Activated CD8-positive, alpha-beta T cell treated with anti-CD3 and anti-CD28 coated beads, Interleukin-2, amount 10 ng/mL, durations not matched to agents 7 days and 5 days (primary cell): ENCODE results near the gene TUBB4B. TPM values are rescaled to one million over a fixed set of nuclear protein-coding genes. Genes with fewer than 3 reads are reported as not detected.

Source experiments
- ATAC-seq: fragments of 150-1000 bp; cut with Tn5 transposase; one replicate; pipeline ENCODE4 v1.10.0; 2021; ENCODE audit warnings: moderate library complexity
- CTCF ChIA-PET: fragments of 350-600 bp; sonication (Branson Sonifier 250); formaldehyde crosslinking; loops from one replicate; lab custom pipeline; 2021; ENCODE audit warnings: antibody characterized with exemption; lab: Charles Lee
- POLR2A ChIA-PET: fragments of 350-600 bp; sonication (Branson Sonifier 250); formaldehyde crosslinking; loops from one replicate; lab custom pipeline; 2021; ENCODE audit warnings: antibody characterized with exemption; lab: Charles Lee
- DNase-seq: peaks from one replicate; pipeline ENCODE4 v3.0.0-alpha.2; 2020
- H3K27ac Mint-ChIP-seq: one replicate; pipeline ENCODE4 v1.8.0; 2021; ENCODE audit warnings: mild to moderate bottlenecking, mixed read lengths
- H3K27me3 Mint-ChIP-seq: one replicate; pipeline ENCODE4 v1.8.0; 2021; ENCODE audit warnings: low read depth, mixed read lengths
- H3K36me3 Mint-ChIP-seq: one replicate; pipeline ENCODE4 v1.8.0; 2021; ENCODE audit warnings: low read depth, mixed read lengths
- H3K4me1 Mint-ChIP-seq: one replicate; pipeline ENCODE4 v1.8.0; 2021; ENCODE audit warnings: low read depth, mixed read lengths
- H3K4me3 Mint-ChIP-seq: one replicate; pipeline ENCODE4 v1.8.0; 2021; ENCODE audit warnings: mild to moderate bottlenecking, mixed read lengths
- H3K9me3 Mint-ChIP-seq: one replicate; pipeline ENCODE4 v1.8.0; 2022; ENCODE audit warnings: mixed read lengths; ENCODE audit not compliant: insufficient read depth
- total RNA-seq, 2 experiments: library from RNA; stranded (reverse); gene quantifications; one replicate each; pipeline ENCODE4 v1.2.3, GENCODE V29; 2021

The TUBB4B gene
- 100 to 1,000 TPM; 417 to 432 TPM for total RNA-seq

- CTCF ChIA-PET = interaction anchor here (0.9 to 5.0 kb wide), 9 partner anchors 14 to 212 kb away, joined by 3 to 32 read pairs (median 4); partner anchors contain the start of genes CYSRT1, NELFB, RNF208 and RNF224
- ATAC-seq (peak; percentile 80), DNase-seq (peak; percentile 99)
- H3K36me3 Mint-ChIP-seq = peaks cover 31% of the 10 kb centered on the region
- peaks cover 40% of the 10 kb centered on the region for H3K4me1 Mint-ChIP-seq
- peak within 1 kb of the TSS; percentile 86 for H3K4me3 Mint-ChIP-seq
- H3K9me3 Mint-ChIP-seq = no peaks in the 10 kb centered on the region
- POLR2A ChIA-PET = interaction anchor here (0.6 to 3.8 kb wide), 42 partner anchors 9 to 433 kb away, joined by 3 to 87 read pairs (median 4); partner anchors contain the start of genes CYSRT1, EHMT1, EXD3 and LRRC26
- peak within 1 kb of the TSS; percentile 94 for H3K27ac Mint-ChIP-seq
- no peaks in the 10 kb centered on the region for H3K27me3 Mint-ChIP-seq
These were observed at the start of gene TUBB4B for GRCh38 chr9:137240841-137241489. Gene TUBB4B (plus strand): TSS chr9:137241287. CDS start chr9:137241361, 74 bp downstream.

GRCh38 chr9:137191691-137192447, 49.2 kb upstream of the TUBB4B start:
- Mint-ChIP-seq H3K27me3 (no peaks in the 10 kb centered on the region), H3K4me3 (no peak overlapping the region), H3K27ac (no peak overlapping the region), H3K9me3 (no peaks in the 10 kb centered on the region), H3K4me1 (peaks cover 29% of the 10 kb centered on the region), H3K36me3 (peaks cover 6% of the 10 kb centered on the region)
- ATAC-seq (no peak), DNase-seq (no peak)
- ChIA-PET CTCF (interaction anchor here (0.7 to 1.5 kb wide), 3 partner anchors 9 to 157 kb away, joined by 3 to 4 read pairs (median 3); partner anchors contain the start of gene RNF224), POLR2A (interaction anchor here (0.6 to 1.3 kb wide), 2 partner anchors 13 to 57 kb away, joined by 3 to 5 read pairs; partner anchors contain the start of gene TMEM203)

GRCh38 chr9:137192448-137192780, 48.7 kb upstream of the TUBB4B start:
- no peak overlapping the region for H3K4me3 Mint-ChIP-seq
- H3K9me3 Mint-ChIP-seq = no peaks in the 10 kb centered on the region
- ATAC-seq (no peak), DNase-seq (no peak)
- ChIA-PET CTCF (interaction anchor here (0.7 to 1.5 kb wide), 3 partner anchors 9 to 158 kb away, joined by 3 to 4 read pairs (median 3); partner anchors contain the start of gene RNF224), POLR2A (interaction anchor here (0.6 to 1.6 kb wide), 3 partner anchors 13 to 58 kb away, joined by 3 to 5 read pairs (median 4); partner anchors contain the start of genes TMEM203 and TUBB4B)
- H3K27ac Mint-ChIP-seq = no peak overlapping the region
- H3K4me1 Mint-ChIP-seq = peaks cover 23% of the 10 kb centered on the region
- peaks cover 5% of the 10 kb centered on the region for H3K36me3 Mint-ChIP-seq
- H3K27me3 Mint-ChIP-seq = no peaks in the 10 kb centered on the region

- Mint-ChIP-seq H3K4me1 (peaks cover 19% of the 10 kb centered on the region), H3K9me3 (no peaks in the 10 kb centered on the region), H3K27ac (no peak overlapping the region), H3K36me3 (peaks cover 5% of the 10 kb centered on the region), H3K4me3 (no peak overlapping the region), H3K27me3 (no peaks in the 10 kb centered on the region)
- ATAC-seq (no peak), DNase-seq (no peak)
- ChIA-PET CTCF (interaction anchor here (1.2 to 1.5 kb wide), 3 partner anchors 34 to 158 kb away, joined by 3 to 5 read pairs (median 4); partner anchors contain the start of gene RNF224), POLR2A (interaction anchor here (1.0 to 1.6 kb wide), 2 partner anchors 12 to 48 kb away, joined by 3 to 4 read pairs; partner anchors contain the start of gene TUBB4B)
These were observed 48.2 kb upstream of the TUBB4B start for GRCh38 chr9:137192859-137193258.

GRCh38 chr9:137193771-137194170, 47.3 kb upstream of the TUBB4B start:
- POLR2A ChIA-PET = interaction anchor here (1.0 to 1.6 kb wide), 2 partner anchors 11 to 47 kb away, joined by 3 to 4 read pairs; partner anchors contain the start of gene TUBB4B
- Mint-ChIP-seq H3K9me3 (no peaks in the 10 kb centered on the region), H3K4me3 (no peak overlapping the region), H3K36me3 (peaks cover 5% of the 10 kb centered on the region), H3K27me3 (no peaks in the 10 kb centered on the region), H3K4me1 (peaks cover 24% of the 10 kb centered on the region), H3K27ac (no peak overlapping the region)
- CTCF ChIA-PET = interaction anchor here (1.2 kb wide), 1 partner anchor 43 kb away, joined by 5 read pairs; no protein-coding TSS in a partner anchor
- no peak for DNase-seq
- ATAC-seq = no peak

- Mint-ChIP-seq H3K27me3 (no peaks in the 10 kb centered on the region), H3K27ac (no peak overlapping the region), H3K4me3 (no peak overlapping the region), H3K4me1 (peaks cover 23% of the 10 kb centered on the region), H3K9me3 (no peaks in the 10 kb centered on the region), H3K36me3 (peaks cover 1% of the 10 kb centered on the region)
- ChIA-PET POLR2A (interaction anchor here (1.3 kb wide), 1 partner anchor 46 kb away, joined by 4 read pairs; the partner anchor contains the start of gene TUBB4B), CTCF (no interaction called here)
- ATAC-seq = no peak
- no peak for DNase-seq
These were observed 46.7 kb upstream of the TUBB4B start for GRCh38 chr9:137194388-137194787.

- peaks cover 20% of the 10 kb centered on the region for H3K4me1 Mint-ChIP-seq
- no peak for ATAC-seq
- no peak overlapping the region for H3K4me3 Mint-ChIP-seq
- no peak overlapping the region for H3K27ac Mint-ChIP-seq
- no peaks in the 10 kb centered on the region for H3K9me3 Mint-ChIP-seq
- POLR2A ChIA-PET = interaction anchor here (0.7 to 1.4 kb wide), 3 partner anchors 10 to 59 kb away, joined by 3 to 5 read pairs (median 4); partner anchors contain the start of gene TUBB4B
- no peaks in the 10 kb centered on the region for H3K27me3 Mint-ChIP-seq
- H3K36me3 Mint-ChIP-seq = no peaks in the 10 kb centered on the region
- no peak for DNase-seq
- CTCF ChIA-PET = interaction anchor here (1.6 kb wide), 1 partner anchor 18 kb away, joined by 3 read pairs; no protein-coding TSS in a partner anchor
These were observed 46.2 kb upstream of the TUBB4B start for GRCh38 chr9:137194909-137195308.

- H3K4me1 Mint-ChIP-seq = peaks cover 14% of the 10 kb centered on the region
- ChIA-PET POLR2A (interaction anchor here (0.7 to 1.4 kb wide), 3 partner anchors 9 to 58 kb away, joined by 3 to 5 read pairs (median 4); partner anchors contain the start of gene TUBB4B), CTCF (interaction anchor here (1.6 kb wide), 1 partner anchor 19 kb away, joined by 3 read pairs; no protein-coding TSS in a partner anchor)
- H3K9me3 Mint-ChIP-seq = no peaks in the 10 kb centered on the region
- H3K36me3 Mint-ChIP-seq = no peaks in the 10 kb centered on the region
- H3K27me3 Mint-ChIP-seq = no peaks in the 10 kb centered on the region
- H3K4me3 Mint-ChIP-seq = no peak overlapping the region
- H3K27ac Mint-ChIP-seq = no peak overlapping the region
- DNase-seq = no peak
- no peak for ATAC-seq
These were observed 45.4 kb upstream of the TUBB4B start for GRCh38 chr9:137195525-137196220.

- no peak for DNase-seq
- H3K27me3 Mint-ChIP-seq = no peaks in the 10 kb centered on the region
- H3K9me3 Mint-ChIP-seq = no peaks in the 10 kb centered on the region
- H3K4me1 Mint-ChIP-seq = peaks cover 27% of the 10 kb centered on the region
- H3K27ac Mint-ChIP-seq = no peak overlapping the region
- POLR2A ChIA-PET = interaction anchor here (2.0 to 3.4 kb wide), 2 partner anchors 10 to 68 kb away, joined by 5 to 27 read pairs; partner anchors contain the start of genes ANAPC2 and SSNA1
- CTCF ChIA-PET = interaction anchor here (1.2 to 2.1 kb wide), 2 partner anchors 9 to 38 kb away, joined by 4 to 12 read pairs; partner anchors contain the start of genes ANAPC2 and SSNA1
- ATAC-seq = no peak
- peaks cover 4% of the 10 kb centered on the region for H3K36me3 Mint-ChIP-seq
- no peak overlapping the region for H3K4me3 Mint-ChIP-seq
These were observed 42.8 kb upstream of the TUBB4B start for GRCh38 chr9:137198051-137198901.

GRCh38 chr9:137198902-137199283, 42.2 kb upstream of the TUBB4B start:
- no peaks in the 10 kb centered on the region for H3K27me3 Mint-ChIP-seq
- H3K27ac Mint-ChIP-seq = no peak overlapping the region
- no peak for ATAC-seq
- no peaks in the 10 kb centered on the region for H3K9me3 Mint-ChIP-seq
- no peak overlapping the region for H3K4me3 Mint-ChIP-seq
- H3K4me1 Mint-ChIP-seq = peaks cover 32% of the 10 kb centered on the region
- ChIA-PET CTCF (interaction anchor here (1.2 to 2.1 kb wide), 2 partner anchors 10 to 37 kb away, joined by 4 to 12 read pairs; partner anchors contain the start of genes ANAPC2 and SSNA1), POLR2A (interaction anchor here (2.0 to 3.4 kb wide), 2 partner anchors 10 to 69 kb away, joined by 5 to 27 read pairs; partner anchors contain the start of genes ANAPC2 and SSNA1)
- no peak for DNase-seq
- peaks cover 4% of the 10 kb centered on the region for H3K36me3 Mint-ChIP-seq
